Measurements from ENCODE around the gene CATSPER2.
"Not testable (repeated sequence)": the region's sequence is repeated elsewhere in the genome, so short reads cannot be mapped to it uniquely, and the experiment has no call there.

The CATSPER2 gene

DNA sequence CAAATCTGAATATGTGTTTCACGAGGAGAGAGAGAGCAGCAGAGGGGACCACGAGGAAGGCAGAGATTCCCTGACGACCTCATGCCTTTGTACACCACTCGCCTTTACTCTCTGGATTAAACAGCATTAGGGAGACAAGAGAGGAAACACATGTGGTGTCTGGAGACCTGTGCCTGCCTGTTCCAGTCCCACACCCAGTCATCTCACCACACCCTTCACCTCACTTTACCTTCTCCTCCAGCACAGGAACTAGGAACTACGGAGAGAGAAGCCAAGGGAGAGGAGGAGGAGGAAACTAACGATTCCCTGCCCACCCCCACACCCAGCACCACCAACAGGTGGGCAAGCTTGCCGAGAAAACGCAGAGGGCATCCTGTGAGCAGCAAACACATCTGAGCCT lies 55.8 kb downstream of the CATSPER2 start:
- DNase-seq, result not testable (repeated sequence)

- not testable (repeated sequence) for DNase-seq
These were observed 58.7 kb downstream of the CATSPER2 start, which contains the start of gene PPIP5K1 for GRCh38 chr15:43589778-43590466. Gene PPIP5K1, minus strand, starts transcription at chr15:43590208. Its CDS starts 5,704 bp downstream, at chr15:43584504.

Measured in activated CD4-positive, alpha-beta T cell treated with anti-CD3 and anti-CD28 coated beads, Interleukin-2, amount 50 U/mL, for 48 hours (primary cell).